ENCODE measurements around the gene HPSE2.
A peak's percentile ranks its signal among the peaks of the same experiment; 100 is the strongest.

The HPSE2 gene

GRCh38 chr10:98435178-98435577 is 800.5 kb downstream of the HPSE2 start:
- H3K4me3 ChIP-seq (ENCODE audit: low read depth, low read length) = no peak overlapping the region
- peaks cover 33% of the 10 kb centered on the region for H3K36me3 ChIP-seq (replicated peaks)
- H3K27me3 ChIP-seq (replicated peaks) = no peaks in the 10 kb centered on the region
- TF ChIP-seq, protein P1, sequence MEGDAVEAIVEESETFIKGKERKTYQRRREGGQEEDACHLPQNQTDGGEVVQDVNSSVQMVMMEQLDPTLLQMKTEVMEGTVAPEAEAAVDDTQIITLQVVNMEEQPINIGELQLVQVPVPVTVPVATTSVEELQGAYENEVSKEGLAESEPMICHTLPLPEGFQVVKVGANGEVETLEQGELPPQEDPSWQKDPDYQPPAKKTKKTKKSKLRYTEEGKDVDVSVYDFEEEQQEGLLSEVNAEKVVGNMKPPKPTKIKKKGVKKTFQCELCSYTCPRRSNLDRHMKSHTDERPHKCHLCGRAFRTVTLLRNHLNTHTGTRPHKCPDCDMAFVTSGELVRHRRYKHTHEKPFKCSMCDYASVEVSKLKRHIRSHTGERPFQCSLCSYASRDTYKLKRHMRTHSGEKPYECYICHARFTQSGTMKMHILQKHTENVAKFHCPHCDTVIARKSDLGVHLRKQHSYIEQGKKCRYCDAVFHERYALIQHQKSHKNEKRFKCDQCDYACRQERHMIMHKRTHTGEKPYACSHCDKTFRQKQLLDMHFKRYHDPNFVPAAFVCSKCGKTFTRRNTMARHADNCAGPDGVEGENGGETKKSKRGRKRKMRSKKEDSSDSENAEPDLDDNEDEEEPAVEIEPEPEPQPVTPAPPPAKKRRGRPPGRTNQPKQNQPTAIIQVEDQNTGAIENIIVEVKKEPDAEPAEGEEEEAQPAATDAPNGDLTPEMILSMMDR (IDR thresholded peaks at IDR 0.05; ENCODE audit: low read depth, low read length, missing control alignments) = no peak
- no peak overlapping the region for H3K27ac ChIP-seq
- in situ Hi-C loops (cut with HindIII; ENCODE audit: low pct_ligation_motif_present, low sequenced_read_pairs) = no loop called here
- no peak for DNase-seq

GRCh38 chr10:98433881-98434732 is 801.5 kb downstream of the HPSE2 start:
- no peak overlapping the region for H3K27ac ChIP-seq
- DNase-seq = peak; percentile 53
- H3K27me3 ChIP-seq (replicated peaks) = no peaks in the 10 kb centered on the region
- H3K4me3 ChIP-seq (ENCODE audit: low read depth, low read length) = no peak overlapping the region
- TF ChIP-seq, protein P1 (IDR thresholded peaks at IDR 0.05; ENCODE audit: low read depth, low read length, missing control alignments) = no peak
- peaks cover 37% of the 10 kb centered on the region for H3K36me3 ChIP-seq (replicated peaks)
- in situ Hi-C loops (cut with HindIII; ENCODE audit: low pct_ligation_motif_present, low sequenced_read_pairs) = no loop called here

DNA sequence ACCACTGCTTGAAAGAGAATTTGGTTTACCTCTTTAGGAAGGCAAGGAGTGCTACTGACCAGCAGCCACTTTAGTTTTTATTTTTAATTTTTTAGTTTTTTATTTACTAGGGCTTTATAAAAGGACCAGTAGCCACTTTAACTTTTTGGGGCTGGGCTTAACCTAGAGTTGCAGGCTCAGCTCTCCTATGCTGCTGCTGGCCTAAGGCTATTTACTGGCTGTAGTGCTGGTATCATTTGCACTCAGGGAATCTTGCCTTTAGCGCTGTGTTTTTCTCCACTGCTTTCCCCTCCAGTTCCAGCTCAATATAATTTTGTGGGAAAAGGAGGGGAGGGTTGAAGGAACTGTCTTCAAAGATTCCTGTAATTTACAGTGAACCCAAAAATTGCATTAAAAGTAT is 802.3 kb downstream of the HPSE2 start:
- in situ Hi-C loops (cut with HindIII; ENCODE audit: low pct_ligation_motif_present, low sequenced_read_pairs) = no loop called here

DNA sequence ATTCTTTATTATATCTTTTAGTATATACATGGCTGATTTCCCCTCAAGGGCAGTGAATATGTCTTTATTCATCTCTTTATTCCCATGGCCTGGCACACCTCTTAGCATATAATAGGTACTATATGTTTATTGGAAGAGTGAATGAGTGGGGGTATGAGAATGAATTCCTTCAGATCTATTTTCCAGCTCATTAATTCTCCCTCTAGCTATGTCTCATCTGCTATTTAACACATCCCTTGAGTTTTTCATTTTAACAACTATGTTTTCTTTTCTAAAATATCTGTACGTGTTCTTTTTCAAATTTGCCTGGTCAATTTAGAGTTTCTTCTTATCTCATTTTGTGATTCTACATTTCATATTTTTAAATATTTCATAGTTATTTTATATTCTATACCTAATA is 803.3 kb downstream of the HPSE2 start:
- in situ Hi-C loops (cut with HindIII; ENCODE audit: low pct_ligation_motif_present, low sequenced_read_pairs) = no loop called here
- Histone ChIP-seq H3K4me3 (ENCODE audit: low read depth, low read length) (no peak overlapping the region), H3K36me3 (replicated peaks) (peaks cover 37% of the 10 kb centered on the region), H3K27ac (no peak overlapping the region), H3K27me3 (replicated peaks) (no peaks in the 10 kb centered on the region)
- TF ChIP-seq, protein P1 (IDR thresholded peaks at IDR 0.05; ENCODE audit: low read depth, low read length, missing control alignments) = no peak
- no peak for DNase-seq

More for the DNA sequence above, 802.3 kb downstream of the HPSE2 start:
- TF ChIP-seq, protein P1 (IDR thresholded peaks at IDR 0.05; ENCODE audit: low read depth, low read length, missing control alignments) = no peak
- H3K27ac ChIP-seq = no peak overlapping the region
- no peaks in the 10 kb centered on the region for H3K27me3 ChIP-seq (replicated peaks)
- DNase-seq = no peak
- H3K4me3 ChIP-seq (ENCODE audit: low read depth, low read length) = no peak overlapping the region
- peaks cover 37% of the 10 kb centered on the region for H3K36me3 ChIP-seq (replicated peaks)

GRCh38 chr10:98431016-98431415 is 804.6 kb downstream of the HPSE2 start:
- peaks cover 37% of the 10 kb centered on the region for H3K36me3 ChIP-seq (replicated peaks)
- no peak overlapping the region for H3K27ac ChIP-seq
- TF ChIP-seq, protein P1 (IDR thresholded peaks at IDR 0.05; ENCODE audit: low read depth, low read length, missing control alignments) = no peak
- H3K4me3 ChIP-seq (ENCODE audit: low read depth, low read length) = no peak overlapping the region
- no peaks in the 10 kb centered on the region for H3K27me3 ChIP-seq (replicated peaks)
- DNase-seq = no peak
- in situ Hi-C loops (cut with HindIII; ENCODE audit: low pct_ligation_motif_present, low sequenced_read_pairs) = no loop called here
